HG02763 (cell line): ENCODE results near the gene FYB1.
"Not testable (repeated sequence)": the region's sequence is repeated elsewhere in the genome, so short reads cannot be mapped to it uniquely, and the experiment has no call there.

Source experiments
- ATAC-seq: cut with Tn5 transposase; IDR thresholded peaks from one replicate; pipeline ENCODE4 v1.9.1; 2021; ENCODE audit warnings: mild to moderate bottlenecking, moderate library complexity; ENCODE audit not compliant: unreplicated experiment

Gene FYB1

DNA sequence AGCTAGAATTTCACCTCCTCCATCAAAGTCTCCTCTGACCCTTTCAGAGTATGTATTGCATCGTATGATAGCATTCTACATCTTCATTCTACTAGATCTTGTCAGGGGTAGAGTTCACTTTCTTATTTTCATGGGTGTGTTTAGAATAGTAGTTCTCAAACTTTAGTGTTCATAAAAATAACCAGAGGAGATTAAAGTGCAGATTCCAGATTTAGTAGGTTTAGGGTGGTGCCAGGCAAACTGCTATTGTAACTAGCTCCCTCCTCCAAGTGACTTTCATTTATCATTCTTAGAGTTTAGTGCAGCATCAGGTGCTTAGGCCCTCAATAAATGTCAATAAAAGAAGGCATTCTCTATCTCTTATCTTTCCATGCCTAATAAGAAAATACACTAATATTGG, 7.2 kb upstream of the FYB1 start:
- ATAC-seq: no peak

DNA sequence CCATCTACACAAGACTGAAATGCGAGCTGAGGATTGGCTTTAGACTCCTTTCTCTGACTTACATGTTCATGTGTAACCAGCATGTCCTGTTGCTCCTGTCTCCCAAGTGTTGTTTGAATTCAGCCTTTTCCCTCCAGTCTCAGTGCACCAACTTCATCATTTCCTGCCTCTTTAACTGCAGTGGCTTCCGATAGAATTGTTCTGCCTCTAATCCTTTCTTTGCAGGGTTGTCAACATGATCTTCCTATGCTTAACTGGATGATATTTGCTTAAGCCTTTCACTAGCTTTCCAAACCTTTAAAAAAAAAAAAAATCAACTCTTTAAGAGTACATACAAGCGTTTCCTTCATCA, 6.7 kb upstream of the FYB1 start:
- ATAC-seq: no peak

DNA sequence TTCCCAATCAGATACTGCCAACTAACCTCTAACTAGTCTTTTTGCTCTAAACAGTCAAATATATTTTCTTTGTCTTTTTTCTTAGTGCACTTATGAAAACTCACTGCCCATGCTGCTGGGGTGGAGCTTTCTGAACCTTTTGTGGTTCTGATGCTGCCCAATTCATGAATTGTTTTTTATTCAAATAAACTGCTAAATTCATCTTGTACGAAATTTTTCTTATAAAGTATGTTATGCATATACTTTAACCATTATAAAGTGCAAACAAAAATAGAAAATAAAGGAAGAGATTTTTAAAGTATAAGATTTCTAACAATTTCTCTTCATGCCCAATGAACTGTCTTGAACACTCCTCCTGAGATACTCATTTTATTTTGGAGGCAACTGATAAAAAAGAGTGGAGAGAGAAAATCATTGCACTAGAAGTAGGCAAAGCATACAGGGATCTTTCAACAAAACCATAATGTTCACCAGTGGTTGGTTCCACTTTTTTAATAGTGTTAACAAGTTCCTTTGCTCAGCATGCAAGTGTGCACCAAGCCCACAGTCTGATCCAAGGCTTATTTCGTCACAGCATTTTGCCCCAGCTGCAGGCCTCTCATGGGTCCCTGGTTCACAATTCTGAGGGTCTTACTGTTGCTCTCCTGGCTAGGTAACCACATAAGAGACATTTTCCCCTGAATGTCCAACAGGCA, 6.2 kb upstream of the FYB1 start:
- ATAC-seq: no peak

DNA sequence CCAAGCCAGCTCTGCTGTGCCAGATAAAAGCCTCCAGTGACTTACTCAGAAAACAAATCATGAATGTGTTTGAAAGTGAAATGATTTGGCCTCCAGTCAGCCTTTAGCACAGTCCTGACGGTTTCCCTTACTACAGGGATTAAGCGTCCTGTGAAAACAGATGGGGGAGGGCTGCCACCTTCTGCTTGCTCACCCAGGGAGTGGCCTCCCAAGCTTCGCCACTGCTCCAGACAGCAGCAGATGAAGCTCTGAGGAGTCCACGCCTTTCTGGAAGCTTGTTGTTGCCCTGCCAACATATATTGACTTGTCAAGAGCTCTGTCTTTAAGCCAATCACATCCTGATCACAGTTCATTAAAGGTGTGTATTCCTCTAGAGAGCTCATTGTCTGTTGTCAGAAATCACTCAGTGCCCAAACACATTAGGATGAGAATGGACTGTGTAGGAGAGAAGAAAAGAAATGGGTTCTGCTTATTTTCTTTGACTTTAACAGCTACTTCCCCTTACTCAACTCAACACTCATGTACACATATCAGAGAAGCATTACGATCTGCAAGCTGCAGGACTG, 4.9 kb upstream of the FYB1 start:
- no peak for ATAC-seq

DNA sequence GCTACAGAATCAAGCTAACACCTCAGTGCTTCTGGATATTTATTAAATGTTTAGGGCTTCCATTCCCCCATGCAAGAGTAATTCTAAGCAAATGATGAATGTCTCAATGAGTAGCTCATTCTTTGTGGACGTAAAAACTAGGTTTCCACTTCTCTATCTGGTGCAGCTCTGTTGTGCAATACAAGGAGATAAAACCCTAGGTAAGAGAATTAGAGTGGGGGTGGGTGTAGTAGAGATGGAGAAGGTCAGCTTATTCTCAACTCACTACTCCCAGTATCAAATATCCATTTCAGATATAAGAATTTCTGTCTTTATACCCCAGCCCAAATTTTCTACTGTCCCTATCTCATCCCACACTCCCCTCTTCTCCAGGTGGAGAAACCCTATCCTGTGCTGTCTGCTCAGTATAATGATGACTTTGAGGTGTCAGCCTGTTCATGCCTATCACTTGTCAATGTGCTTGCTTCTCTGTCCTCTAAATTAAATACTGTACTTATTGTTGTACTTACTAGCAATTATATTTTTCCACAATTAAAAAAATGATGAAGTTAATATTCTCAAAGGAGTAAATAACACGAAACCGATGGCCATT, 4.3 kb upstream of the FYB1 start:
- no peak for ATAC-seq

DNA sequence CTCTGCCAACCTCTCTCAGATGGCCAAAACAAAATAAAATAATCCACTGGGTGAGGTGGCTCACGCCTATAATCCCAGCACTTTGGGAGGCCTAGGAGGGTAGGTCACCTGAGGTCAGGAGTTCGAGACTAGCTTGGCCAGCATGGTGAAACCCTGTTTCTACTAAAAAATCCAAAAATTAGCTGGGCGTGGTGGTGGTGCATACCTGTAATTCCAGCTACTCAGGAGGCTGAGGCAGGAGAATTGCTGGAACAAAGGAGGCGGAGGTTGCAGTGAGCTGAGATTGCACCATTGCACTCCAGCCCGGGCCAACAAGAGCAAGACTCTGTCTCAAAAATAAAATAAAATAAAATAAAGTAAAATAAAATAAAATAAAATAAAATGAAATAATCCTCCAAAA, 2.3 kb upstream of the FYB1 start:
- not testable (repeated sequence) for ATAC-seq

DNA sequence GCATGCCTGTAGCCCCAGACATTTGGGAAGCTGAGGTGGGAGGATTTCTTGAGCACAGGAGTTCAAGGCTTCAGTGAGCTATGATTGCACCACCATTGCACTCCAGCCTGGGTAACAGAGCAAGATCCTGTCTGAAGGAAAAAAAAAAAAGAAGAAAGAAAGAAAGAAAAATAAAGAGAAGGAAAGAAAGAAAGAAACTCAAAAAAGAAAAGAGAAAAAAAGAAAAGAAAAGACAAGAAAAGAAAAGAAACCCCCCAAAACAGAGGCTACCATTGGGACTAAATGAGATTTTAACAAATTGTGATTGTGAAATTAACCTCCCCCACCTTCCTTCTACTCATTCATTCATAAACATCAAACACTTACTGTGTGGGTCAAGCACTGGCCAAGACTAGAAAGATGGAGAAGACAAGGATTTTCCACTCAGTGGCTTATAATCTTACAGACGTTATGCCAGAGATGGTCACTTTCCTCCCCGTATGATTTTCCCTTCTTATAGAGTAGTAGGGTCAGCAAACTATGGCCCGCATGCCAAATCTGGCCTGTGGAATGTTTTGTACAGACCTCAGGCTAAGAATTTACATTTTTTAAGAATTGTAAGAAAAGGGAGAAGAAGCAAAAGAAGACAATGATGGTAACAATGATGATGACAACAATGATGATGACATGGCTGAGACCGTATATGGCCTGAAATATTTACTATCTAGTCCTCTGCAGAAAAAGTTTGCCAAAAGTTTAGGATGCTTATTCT, 1.1 kb upstream of the FYB1 start:
- ATAC-seq: no peak

DNA sequence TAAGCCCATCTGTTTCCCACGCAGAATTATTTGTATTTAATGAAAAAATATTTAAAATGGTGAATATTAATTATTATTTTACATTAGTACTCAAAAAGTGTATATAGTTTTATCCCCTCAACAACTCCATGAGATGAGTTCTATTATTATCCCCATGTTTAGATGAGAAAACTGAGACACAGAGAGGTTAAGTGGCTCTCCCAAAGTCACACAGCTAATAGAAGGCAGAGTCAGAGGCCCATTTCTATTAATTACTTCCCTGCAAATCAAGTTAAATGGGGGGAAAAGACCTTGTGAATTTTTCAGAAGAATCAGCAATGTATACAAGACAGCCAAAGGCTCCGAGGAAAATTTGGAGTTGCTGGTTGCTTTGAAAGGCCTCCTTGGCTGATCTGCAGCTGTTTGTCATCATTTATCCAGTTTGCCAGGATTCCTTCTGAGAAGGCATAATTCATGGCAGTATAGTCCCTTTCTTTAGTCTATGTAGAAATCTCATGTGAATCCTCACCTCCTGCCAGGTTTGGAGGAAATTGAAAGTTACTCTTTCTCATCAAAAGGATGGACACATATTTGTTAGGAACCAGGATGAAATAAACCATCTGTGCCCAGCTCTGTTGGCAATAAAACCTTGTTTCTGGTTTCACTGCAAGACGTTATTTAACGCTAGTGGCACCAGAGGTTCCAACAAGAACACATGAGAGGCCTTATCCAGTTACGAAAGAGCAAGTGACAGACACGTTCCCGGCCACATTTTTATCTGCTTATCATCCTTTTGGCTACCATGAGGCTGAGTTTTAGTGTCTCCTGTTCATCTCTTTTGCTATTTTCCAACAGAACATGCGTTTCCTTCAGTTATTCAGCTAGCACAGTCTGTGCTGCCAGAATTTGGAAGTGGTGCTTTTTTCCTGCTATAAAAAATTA, 621 bp downstream of the FYB1 start:
- ATAC-seq: no peak

DNA sequence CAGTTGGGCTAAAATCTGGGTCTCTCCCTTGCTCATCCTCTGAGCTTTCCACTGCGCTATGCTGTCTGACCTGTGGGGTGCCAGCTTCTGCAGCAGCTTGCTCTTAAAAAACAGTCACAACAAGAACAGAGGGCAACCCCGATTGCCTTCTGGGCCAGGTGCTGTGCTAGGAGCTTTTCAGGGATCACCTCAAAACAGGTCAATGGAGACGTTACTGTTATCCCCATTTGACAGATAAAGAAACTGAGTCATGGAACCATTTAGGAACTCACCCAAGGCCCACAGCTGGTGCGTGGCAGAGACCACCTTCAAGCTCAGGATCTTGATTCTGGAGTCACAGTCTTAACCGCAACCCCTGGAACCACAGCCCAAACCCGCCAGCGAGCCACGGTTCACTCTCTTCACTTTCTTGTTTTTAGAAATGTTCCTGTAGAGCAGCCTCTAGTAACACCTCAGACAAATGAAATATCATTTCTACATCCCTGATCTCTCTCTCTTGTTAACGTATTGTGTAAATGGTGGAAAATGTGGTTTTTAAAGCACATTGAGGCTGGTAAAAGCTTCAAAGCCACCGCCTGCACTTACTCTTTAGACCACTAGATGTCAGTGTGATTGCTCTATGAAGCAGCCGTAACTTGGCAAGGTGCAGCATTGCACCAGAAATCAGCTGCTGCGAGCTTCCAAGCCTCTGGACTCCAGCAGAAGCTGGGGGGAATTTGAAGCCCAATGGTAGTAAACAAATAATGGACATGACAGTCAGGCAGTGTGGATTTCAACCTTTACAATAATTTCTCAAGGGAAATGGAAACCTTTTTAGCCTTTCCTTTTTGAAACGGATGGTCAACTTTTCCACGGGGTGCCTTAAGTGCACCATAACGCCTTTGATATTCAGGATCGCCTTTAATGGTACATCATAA, 1.7 kb downstream of the FYB1 start:
- ATAC-seq: peak; percentile 86

DNA sequence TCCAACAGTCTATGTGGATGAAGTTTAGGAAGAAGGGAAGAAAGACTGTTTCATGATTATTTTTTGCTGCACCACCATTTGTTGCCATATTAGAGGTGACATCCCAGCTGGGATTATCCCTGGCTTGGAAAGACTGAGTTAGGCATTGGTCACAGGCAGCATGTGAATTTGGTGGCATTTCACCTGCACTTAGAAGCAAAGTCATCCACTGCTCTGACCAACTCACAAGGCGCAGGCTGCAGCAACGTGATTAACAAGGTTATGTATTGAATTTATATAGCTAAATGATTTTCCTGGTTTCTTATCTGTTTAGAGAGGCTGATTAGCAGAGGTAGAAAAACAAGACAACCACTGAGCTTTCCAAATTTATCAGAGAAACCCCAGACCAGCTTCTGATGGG, 2.7 kb downstream of the FYB1 start:
- ATAC-seq: no peak

DNA sequence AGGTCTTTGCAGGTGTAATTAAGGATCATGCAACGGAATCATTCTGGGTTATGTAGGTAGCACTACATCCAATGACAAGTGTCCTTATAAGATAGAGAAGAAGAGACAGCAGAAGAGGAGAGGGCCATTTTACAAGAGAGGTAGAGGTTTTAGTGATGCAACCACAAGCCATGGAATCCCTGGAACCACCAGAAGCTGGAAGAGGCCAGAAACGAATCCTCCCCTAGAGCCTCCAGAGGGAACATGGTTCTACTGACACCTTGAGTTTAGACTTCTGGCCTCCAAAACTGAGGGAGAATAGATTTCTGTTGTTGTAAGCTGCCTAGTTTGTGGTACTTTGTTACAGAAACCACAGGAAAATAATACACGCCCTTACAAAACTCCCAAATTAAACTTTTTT, 3.5 kb downstream of the FYB1 start:
- ATAC-seq: no peak

DNA sequence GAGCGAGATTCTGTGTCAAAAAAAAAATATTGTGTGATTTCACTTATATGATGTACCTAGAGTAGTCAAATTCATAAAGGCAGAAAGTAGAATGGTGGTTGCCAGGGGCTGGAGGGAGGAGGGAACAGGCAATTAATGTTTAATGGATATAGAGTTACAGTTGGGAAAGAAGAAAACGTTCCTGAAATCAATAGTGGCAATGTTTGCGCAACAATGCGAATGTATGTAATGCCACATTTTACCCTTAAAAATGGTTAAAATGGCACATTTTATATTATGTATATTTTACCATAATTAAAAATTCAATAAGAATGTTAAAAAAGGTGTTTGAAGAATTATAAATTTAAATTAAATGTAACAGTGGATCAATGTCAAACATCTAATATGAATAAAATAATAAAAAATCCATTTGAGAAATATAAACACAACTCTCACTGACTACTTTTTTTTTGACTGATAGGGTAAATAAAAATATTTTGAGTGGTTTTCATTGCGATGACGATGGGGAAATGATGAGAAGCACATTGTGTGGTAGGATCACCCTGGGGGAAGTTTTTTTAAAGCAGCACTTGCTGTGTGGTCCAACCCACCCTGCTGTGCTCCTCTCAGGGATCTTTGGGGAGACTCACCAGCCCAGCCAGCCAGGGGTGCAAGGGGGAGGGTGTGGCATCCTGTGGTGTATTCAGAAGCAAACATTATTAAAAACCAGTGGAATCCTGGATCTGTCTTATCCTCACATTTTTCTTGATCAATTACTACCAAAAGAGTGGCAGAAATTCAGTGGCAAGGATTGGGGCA, 4.3 kb downstream of the FYB1 start:
- no peak for ATAC-seq

DNA sequence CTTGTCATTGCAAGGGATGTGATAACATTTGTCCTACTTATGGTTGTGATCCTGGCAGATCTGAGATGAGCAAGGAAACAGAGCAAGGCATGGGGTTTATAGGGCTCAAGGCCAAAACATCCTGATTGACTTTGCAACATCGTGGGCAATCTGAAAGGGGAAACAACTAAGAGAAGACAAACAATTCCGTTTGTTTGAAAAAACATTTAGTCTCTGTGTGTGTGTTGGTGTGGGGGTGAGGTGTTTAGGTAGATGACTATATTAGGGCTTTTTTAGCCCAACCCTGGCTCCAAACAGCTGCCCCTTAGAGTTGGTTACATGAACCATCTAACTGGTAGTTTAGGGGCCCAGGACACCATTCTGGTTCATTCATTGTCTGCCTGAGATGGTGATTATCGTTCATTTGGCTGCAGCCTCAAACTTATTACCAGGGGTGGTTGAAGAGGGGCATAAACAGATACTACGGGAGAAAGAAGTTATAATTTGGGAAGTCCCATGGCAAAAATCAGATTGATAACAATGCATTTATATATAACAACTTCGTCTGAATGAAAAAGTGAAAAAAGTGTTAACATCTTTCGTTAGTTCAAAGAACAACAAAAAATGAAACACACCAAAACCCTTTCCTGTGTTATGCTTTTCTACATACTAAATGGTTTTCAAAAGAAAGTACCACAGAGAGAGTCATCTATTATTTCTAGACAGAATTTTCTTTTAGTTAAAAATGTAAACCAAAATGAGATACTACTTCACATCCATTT, 5.7 kb downstream of the FYB1 start:
- ATAC-seq: no peak

DNA sequence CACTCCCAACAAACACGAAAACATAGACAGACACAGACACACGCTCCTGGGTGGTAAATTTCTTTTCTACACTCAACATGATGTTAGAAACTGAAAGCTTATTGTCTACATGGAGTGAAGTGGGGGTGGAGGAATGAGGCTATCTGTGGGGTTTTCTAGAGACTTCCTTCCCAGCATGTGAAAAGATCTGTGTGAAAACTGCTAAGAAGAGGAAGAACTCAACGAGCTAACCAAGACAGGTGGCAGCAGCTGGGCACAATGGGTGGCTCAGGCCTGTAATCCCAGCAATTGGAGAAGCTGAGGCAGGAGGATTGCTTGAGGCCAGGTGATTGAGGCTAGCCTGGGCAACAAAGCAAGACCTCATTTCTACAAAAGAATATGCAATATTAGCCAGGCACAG, 7.6 kb downstream of the FYB1 start:
- ATAC-seq: no peak

DNA sequence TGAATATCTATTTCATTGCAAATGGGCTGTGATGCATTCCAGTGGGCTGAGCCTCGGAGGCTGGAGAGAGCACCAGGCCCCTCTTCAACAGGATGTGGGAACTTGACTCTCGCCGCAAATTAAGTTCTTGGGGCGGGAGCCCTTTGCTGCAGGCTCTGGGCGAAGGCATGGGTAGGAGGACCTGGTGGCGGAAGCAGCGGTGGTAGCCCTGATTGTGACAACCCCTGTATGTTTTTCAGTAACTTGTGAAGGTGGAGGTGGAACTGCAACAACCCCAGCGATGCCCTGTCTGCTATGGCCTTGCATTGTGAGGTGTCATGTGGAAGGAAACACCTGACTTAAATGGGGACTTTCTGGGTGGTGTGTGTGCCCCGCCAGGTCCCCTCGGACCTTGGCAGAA, 9.4 kb downstream of the FYB1 start:
- ATAC-seq: no peak

DNA sequence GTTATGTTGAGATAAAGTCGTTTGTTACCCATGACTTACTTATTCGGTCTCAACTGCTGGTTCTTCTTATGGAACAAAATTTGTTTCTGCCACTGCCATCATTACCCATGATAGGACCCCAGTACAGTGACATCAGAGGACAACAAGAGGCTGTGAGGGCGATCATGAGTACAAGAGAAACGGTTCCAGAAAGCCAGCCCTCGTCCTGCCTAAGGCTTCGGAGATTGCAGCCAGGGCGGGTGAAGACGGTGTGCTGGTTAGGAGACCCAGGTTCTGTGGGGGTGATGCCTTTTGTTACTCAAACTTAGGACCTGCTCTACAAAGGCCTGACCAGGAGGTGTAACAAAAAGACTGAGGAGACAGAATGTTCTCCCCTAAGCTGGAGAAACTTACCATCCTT, 10.9 kb downstream of the FYB1 start:
- no peak for ATAC-seq

DNA sequence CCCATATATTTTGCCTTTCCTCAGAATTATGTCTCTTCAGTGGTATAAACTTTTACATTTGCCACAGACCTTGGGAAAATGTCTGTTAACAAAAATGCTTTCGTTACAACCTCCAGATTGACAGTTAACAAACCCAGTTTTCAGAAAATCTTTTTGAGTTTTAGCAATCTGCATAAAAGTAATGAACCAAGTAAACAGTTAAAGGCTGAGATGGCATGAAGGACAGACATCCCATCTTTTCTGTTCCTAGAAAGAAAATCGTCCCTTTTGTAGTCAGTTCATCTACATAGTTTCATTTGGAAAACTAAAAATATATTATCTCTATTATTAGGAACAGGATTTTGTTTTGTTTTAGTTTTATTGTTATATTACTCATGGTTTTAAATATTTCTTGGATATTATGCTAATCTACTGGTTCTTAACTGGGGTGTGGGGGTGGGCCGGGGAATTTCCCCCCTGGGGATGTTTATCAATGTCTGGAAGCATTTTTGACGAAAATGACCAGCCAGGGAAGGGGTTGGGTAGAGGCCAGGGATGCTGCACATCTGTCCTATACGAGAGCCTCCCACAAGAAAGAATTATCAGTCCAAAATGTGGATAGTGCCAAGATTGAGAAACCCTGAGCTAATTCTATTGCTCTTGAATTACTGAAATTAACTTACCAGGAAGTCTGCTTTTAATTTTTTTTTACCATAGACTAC, 11.9 kb downstream of the FYB1 start:
- ATAC-seq: no peak
